Lower lobe of right lung (tissue), 2 donors: ENCODE results near the gene POLR2I. TPM values are rescaled to one million over a fixed set of nuclear protein-coding genes. Genes with fewer than 3 reads are reported as not detected.

Source experiments
- ATAC-seq, 2 donors: fragments of 200-7000 bp; cut with Tn5 transposase; one replicate each; pipeline ENCODE4 v1.9.1; 2020 to 2022; ENCODE audit warnings: mild to moderate bottlenecking in 2 of 2, moderate library complexity in 2 of 2
- DNase-seq: peaks from one replicate; pipeline ENCODE4 v3.0.0-alpha.2; 2020
- H3K27ac ChIP-seq: fragments of 200-600 bp; one replicate; pipeline ENCODE4 v1.8.0; 2022
- H3K27me3 ChIP-seq: fragments of 200-600 bp; one replicate; pipeline ENCODE4 v1.8.0; 2022; ENCODE audit warnings: low read depth
- H3K36me3 ChIP-seq: fragments of 200-600 bp; one replicate; pipeline ENCODE4 v1.8.0; 2022; ENCODE audit warnings: mild to moderate bottlenecking
- H3K4me1 ChIP-seq: fragments of 200-600 bp; one replicate; pipeline ENCODE4 v1.8.0; 2022
- H3K4me3 ChIP-seq: fragments of 200-600 bp; one replicate; pipeline ENCODE4 v1.8.0; 2022; ENCODE audit warnings: mild to moderate bottlenecking
- H3K9me3 ChIP-seq: fragments of 200-600 bp; one replicate; pipeline ENCODE4 v1.8.0; 2022
- intact Hi-C: fragments of 100-400 bp; cut with DNase I; formaldehyde crosslinking; loops from one replicate; pipeline ENCODE4 v1.11.0; 2022
- total RNA-seq: library from RNA; stranded (reverse); fragmentation: NEBNext Ultra II Directional; extraction: Animal tissue kit (Norgen Biotek cat#: 25700); gene quantifications from one replicate; pipeline ENCODE4 v1.2.1, GENCODE V29; 2021
- TF ChIP-seq, protein P1 (sequence below): fragments of 200-600 bp; IDR thresholded peaks from one replicate; pipeline ENCODE4 v1.8.0; 2022; ENCODE audit warnings: antibody characterized with exemption, mild to moderate bottlenecking
- donor health status: DM: no; HTN: yes; CAD: no; lungs with severe emphysema.

The POLR2I gene
- total RNA-seq, 1 donor from 2014 or later = 38.7 TPM

- TF ChIP-seq, protein P1, sequence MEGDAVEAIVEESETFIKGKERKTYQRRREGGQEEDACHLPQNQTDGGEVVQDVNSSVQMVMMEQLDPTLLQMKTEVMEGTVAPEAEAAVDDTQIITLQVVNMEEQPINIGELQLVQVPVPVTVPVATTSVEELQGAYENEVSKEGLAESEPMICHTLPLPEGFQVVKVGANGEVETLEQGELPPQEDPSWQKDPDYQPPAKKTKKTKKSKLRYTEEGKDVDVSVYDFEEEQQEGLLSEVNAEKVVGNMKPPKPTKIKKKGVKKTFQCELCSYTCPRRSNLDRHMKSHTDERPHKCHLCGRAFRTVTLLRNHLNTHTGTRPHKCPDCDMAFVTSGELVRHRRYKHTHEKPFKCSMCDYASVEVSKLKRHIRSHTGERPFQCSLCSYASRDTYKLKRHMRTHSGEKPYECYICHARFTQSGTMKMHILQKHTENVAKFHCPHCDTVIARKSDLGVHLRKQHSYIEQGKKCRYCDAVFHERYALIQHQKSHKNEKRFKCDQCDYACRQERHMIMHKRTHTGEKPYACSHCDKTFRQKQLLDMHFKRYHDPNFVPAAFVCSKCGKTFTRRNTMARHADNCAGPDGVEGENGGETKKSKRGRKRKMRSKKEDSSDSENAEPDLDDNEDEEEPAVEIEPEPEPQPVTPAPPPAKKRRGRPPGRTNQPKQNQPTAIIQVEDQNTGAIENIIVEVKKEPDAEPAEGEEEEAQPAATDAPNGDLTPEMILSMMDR = no peak
- H3K27ac ChIP-seq = no peak overlapping the region
- no peaks in the 10 kb centered on the region for H3K9me3 ChIP-seq
- ATAC-seq (no peak), DNase-seq (no peak)
- H3K36me3 ChIP-seq = no peaks in the 10 kb centered on the region
- intact Hi-C loops = no loop called here
- no peaks in the 10 kb centered on the region for H3K27me3 ChIP-seq
- no peak overlapping the region for H3K4me3 ChIP-seq
- no peaks in the 10 kb centered on the region for H3K4me1 ChIP-seq
These were observed 12.9 kb downstream of the POLR2I start for GRCh38 chr19:36101550-36102327.

- H3K36me3 ChIP-seq = no peaks in the 10 kb centered on the region
- H3K27ac ChIP-seq = no peak overlapping the region
- TF ChIP-seq, protein P1 = no peak
- H3K4me3 ChIP-seq = no peak overlapping the region
- no peaks in the 10 kb centered on the region for H3K9me3 ChIP-seq
- ATAC-seq (no peak), DNase-seq (no peak)
- no peaks in the 10 kb centered on the region for H3K27me3 ChIP-seq
- H3K4me1 ChIP-seq = no peaks in the 10 kb centered on the region
- intact Hi-C loops = no loop called here
These were observed 14.2 kb downstream of the POLR2I start for GRCh38 chr19:36100476-36100875.

GRCh38 chr19:36099166-36099785 is 15.4 kb downstream of the POLR2I start:
- no peak overlapping the region for H3K4me3 ChIP-seq
- intact Hi-C loops = no loop called here
- no peak for ATAC-seq
- no peaks in the 10 kb centered on the region for H3K9me3 ChIP-seq
- no peaks in the 10 kb centered on the region for H3K4me1 ChIP-seq
- no peaks in the 10 kb centered on the region for H3K36me3 ChIP-seq
- no peak for DNase-seq
- TF ChIP-seq, protein P1 = no peak
- no peaks in the 10 kb centered on the region for H3K27me3 ChIP-seq
- H3K27ac ChIP-seq = no peak overlapping the region

DNA sequence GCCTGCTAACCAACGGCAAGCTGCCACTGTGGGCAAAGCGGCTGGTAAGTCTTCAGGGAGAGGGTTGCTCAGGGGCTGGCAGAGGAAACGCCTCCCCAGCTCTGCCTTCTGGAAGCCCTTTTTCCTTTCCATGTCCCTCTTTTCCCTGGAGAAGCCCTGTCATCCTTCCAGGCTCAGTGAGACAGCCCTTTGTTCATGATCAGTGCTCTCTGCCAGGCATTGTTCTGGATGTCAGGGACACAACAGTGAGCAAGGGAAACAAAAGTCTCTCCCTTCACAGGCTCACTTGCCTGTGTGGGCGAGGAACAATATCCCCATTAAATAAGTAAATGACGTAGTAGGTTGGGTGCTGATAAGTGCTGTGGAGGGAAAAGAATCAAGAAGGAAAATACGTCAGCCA is 17.6 kb downstream of the POLR2I start:
- no peaks in the 10 kb centered on the region for H3K9me3 ChIP-seq
- no peak overlapping the region for H3K27ac ChIP-seq
- no peak for ATAC-seq
- no peaks in the 10 kb centered on the region for H3K36me3 ChIP-seq
- H3K4me1 ChIP-seq = no peaks in the 10 kb centered on the region
- intact Hi-C loops = no loop called here
- TF ChIP-seq, protein P1 = no peak
- no peak for DNase-seq
- H3K27me3 ChIP-seq = no peaks in the 10 kb centered on the region
- H3K4me3 ChIP-seq = no peak overlapping the region

GRCh38 chr19:36093687-36094086 is 21.0 kb downstream of the POLR2I start:
- no peaks in the 10 kb centered on the region for H3K36me3 ChIP-seq
- intact Hi-C loops = no loop called here
- no peak overlapping the region for H3K4me3 ChIP-seq
- no peaks in the 10 kb centered on the region for H3K27me3 ChIP-seq
- no peaks in the 10 kb centered on the region for H3K9me3 ChIP-seq
- TF ChIP-seq, protein P1 = no peak
- ATAC-seq = no peak
- no peak for DNase-seq
- no peaks in the 10 kb centered on the region for H3K4me1 ChIP-seq
- no peak overlapping the region for H3K27ac ChIP-seq
